ENCODE results near the gene EIF4B. TPM values are rescaled to one million over a fixed set of nuclear protein-coding genes. Genes with fewer than 3 reads are reported as not detected.

EIF4B gene
- polyA plus RNA-seq, 1 experiment = 296 TPM

- ChIA-PET CTCF (interaction anchor here (0.6 to 16.5 kb wide), 7 partner anchors 10 to 230 kb away, joined by 3 to 285 read pairs (median 4); partner anchors contain the start of gene IGFBP6), POLR2A (no interaction called here)
- Histone ChIP-seq H3K27me3 (ENCODE audit: control insufficient read depth, insufficient read depth, low read length) (no peaks in the 10 kb centered on the region), H3K4me3 (ENCODE audit: low read depth, low read length) (no peak overlapping the region), H3K36me3 (ENCODE audit: control insufficient read depth, insufficient read depth, low read length) (peaks cover 54% of the 10 kb centered on the region)
- no peak for DNase-seq (ENCODE audit: low read depth)
- TF ChIP-seq CTCF (IDR thresholded peaks at IDR 0.05; ENCODE audit: insufficient read depth, low read depth, low read length) = no peak
Measured at GRCh38 chr12:53057816-53058500, 51.7 kb downstream of the EIF4B start.

DNA sequence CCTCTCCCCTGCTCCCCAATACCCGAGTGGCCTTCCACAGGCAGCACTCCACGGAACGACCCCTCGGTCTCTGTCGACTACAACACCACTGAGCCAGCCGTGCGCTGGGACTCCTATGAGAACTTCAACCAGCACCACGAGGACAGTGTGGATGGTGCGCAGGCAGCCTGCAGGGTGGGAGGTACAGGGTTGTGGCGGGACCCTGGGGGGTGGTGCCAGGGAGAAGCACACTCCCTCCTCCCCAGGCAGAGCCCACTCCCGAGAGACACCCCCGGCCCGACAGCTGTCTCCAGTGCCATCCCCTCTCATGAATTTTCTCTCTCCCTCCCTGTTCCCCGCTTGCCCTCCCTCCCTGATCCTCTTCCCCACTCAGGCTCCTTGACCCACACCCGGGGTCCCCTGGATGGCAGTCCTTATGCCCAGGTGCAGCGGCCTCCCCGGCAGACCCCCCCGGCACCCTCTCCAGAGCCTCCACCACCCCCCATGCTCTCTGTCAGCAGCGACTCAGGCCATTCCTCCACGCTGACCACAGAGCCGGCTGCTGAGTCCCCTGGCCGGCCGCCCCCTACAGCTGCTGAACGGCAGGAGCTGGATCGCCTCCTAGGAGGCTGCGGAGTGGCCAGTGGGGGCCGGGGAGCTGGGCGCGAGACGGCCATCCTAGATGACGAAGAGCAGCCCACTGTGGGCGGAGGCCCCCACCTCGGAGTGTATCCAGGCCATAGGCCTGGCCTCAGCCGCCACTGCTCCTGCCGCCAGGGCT is 52.6 kb downstream of the EIF4B start:
- no peak for TF ChIP-seq CTCF (IDR thresholded peaks at IDR 0.05; ENCODE audit: insufficient read depth, low read depth, low read length)
- H3K27me3 ChIP-seq (ENCODE audit: control insufficient read depth, insufficient read depth, low read length) = no peaks in the 10 kb centered on the region
- ChIA-PET CTCF (interaction anchor here (2.0 kb wide), 1 partner anchor 12 kb away, joined by 5 read pairs; no protein-coding TSS in a partner anchor), POLR2A (no interaction called here)
- no peak for DNase-seq (ENCODE audit: low read depth)
- no peak overlapping the region for H3K4me3 ChIP-seq (ENCODE audit: low read depth, low read length)
- peaks cover 60% of the 10 kb centered on the region for H3K36me3 ChIP-seq (ENCODE audit: control insufficient read depth, insufficient read depth, low read length)

DNA sequence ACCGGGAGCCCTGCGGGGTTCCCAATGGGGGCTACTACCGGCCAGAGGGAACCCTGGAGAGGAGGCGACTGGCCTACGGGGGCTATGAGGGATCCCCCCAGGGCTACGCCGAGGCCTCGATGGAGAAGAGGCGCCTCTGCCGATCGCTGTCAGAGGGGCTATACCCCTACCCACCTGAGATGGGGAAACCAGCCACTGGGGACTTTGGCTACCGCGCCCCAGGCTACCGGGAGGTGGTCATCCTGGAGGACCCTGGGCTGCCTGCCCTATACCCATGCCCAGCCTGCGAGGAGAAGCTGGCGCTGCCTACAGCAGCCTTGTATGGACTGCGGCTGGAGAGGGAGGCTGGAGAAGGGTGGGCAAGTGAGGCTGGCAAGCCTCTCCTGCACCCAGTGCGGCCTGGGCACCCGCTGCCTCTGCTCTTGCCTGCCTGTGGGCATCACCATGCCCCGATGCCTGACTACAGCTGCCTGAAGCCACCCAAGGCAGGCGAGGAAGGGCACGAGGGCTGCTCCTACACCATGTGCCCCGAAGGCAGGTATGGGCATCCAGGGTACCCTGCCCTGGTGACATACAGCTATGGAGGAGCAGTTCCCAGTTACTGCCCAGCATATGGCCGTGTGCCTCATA is 53.3 kb downstream of the EIF4B start:
- ChIA-PET CTCF (interaction anchor here (1.7 to 2.0 kb wide), 2 partner anchors 9 to 12 kb away, joined by 5 read pairs; no protein-coding TSS in a partner anchor), POLR2A (no interaction called here)
- Histone ChIP-seq H3K36me3 (ENCODE audit: control insufficient read depth, insufficient read depth, low read length) (peaks cover 59% of the 10 kb centered on the region), H3K27me3 (ENCODE audit: control insufficient read depth, insufficient read depth, low read length) (no peaks in the 10 kb centered on the region), H3K4me3 (ENCODE audit: low read depth, low read length) (no peak overlapping the region)
- no peak for DNase-seq (ENCODE audit: low read depth)
- no peak for TF ChIP-seq CTCF (IDR thresholded peaks at IDR 0.05; ENCODE audit: insufficient read depth, low read depth, low read length)

GRCh38 chr12:53060064-53060720 is 53.9 kb downstream of the EIF4B start:
- Histone ChIP-seq H3K4me3 (ENCODE audit: low read depth, low read length) (no peak overlapping the region), H3K36me3 (ENCODE audit: control insufficient read depth, insufficient read depth, low read length) (peaks cover 62% of the 10 kb centered on the region), H3K27me3 (ENCODE audit: control insufficient read depth, insufficient read depth, low read length) (no peaks in the 10 kb centered on the region)
- CTCF ChIA-PET = interaction anchor here (1.7 to 17.3 kb wide), 3 partner anchors 9 to 13 kb away, joined by 5 to 285 read pairs (median 5); partner anchors contain the start of gene TNS2
- POLR2A ChIA-PET = interaction anchor here (0.6 kb wide), 1 partner anchor 38 kb away, joined by 17 read pairs; no protein-coding TSS in a partner anchor
- no peak for TF ChIP-seq CTCF (IDR thresholded peaks at IDR 0.05; ENCODE audit: insufficient read depth, low read depth, low read length)
- no peak for DNase-seq (ENCODE audit: low read depth)

All from BJ (cell line).